HepG2 (cell line): ENCODE results near the gene BBLN. TPM values are rescaled to one million over a fixed set of nuclear protein-coding genes. Genes with fewer than 3 reads are reported as not detected.

Experiments used
- ARID5B ChIP-seq: IDR thresholded peaks from 2 replicates; pipeline ENCODE4 v1.4.0; 2020; ENCODE audit warnings: mild to moderate bottlenecking, missing genetic modification reagents
- BRD4 ChIP-seq: sonication (generic); formaldehyde crosslinking; IDR thresholded peaks from 2 replicates; pipeline ENCODE4 v1.4.0; 2020; ENCODE audit warnings: missing genetic modification reagents
- GMEB2 ChIP-seq: IDR thresholded peaks from 2 replicates; pipeline ENCODE4 v1.6.1; 2016; ENCODE audit warnings: missing biosample characterization, missing genetic modification reagents, low read depth
- IRF1 ChIP-seq: sonication (generic); formaldehyde crosslinking; IDR thresholded peaks from 2 replicates; pipeline ENCODE4 v1.4.0; 2020; ENCODE audit warnings: low read depth, mild to moderate bottlenecking, missing genetic modification reagents
- KDM4B ChIP-seq: sonication (generic); formaldehyde crosslinking; IDR thresholded peaks from 2 replicates; pipeline ENCODE4 v1.4.0; 2020; ENCODE audit warnings: missing genetic modification reagents
- MNT ChIP-seq: fragments of 450-650 bp; IDR thresholded peaks from 2 replicates; pipeline ENCODE4 v1.6.1; 2016
- MXD4 ChIP-seq: IDR thresholded peaks from 2 replicates; pipeline ENCODE4 v1.6.1; 2016; ENCODE audit warnings: mild to moderate bottlenecking, missing biosample characterization, missing genetic modification reagents
- NBN ChIP-seq: fragments of 450-650 bp; conservative IDR thresholded peaks from 2 replicates; pipeline ENCODE4 v1.6.1; 2017
- NFE2L1 ChIP-seq: sonication (generic); formaldehyde crosslinking; IDR thresholded peaks from 2 replicates; pipeline ENCODE4 v1.4.0; 2020; ENCODE audit warnings: missing genetic modification reagents, mild to moderate bottlenecking, borderline replicate concordance
- REL ChIP-seq: sonication (generic); formaldehyde crosslinking; conservative IDR thresholded peaks from 2 replicates; pipeline ENCODE4 v1.8.0; 2022; ENCODE audit warnings: mild to moderate bottlenecking, missing genetic modification reagents, moderate library complexity
- SNAPC4 ChIP-seq: sonication (generic); formaldehyde crosslinking; IDR thresholded peaks from 2 replicates; pipeline ENCODE4 v1.4.0; 2020; ENCODE audit warnings: mild to moderate bottlenecking, missing genetic modification reagents
- THAP11 ChIP-seq: IDR thresholded peaks from 2 replicates; pipeline ENCODE4 v1.6.1; 2016; ENCODE audit warnings: missing biosample characterization, missing genetic modification reagents
- TSC22D2 ChIP-seq: sonication (generic); formaldehyde crosslinking; IDR thresholded peaks from 2 replicates; pipeline ENCODE4 v1.5.1; 2020; ENCODE audit warnings: missing genetic modification reagents, mild to moderate bottlenecking, borderline replicate concordance
- ZFYVE20 ChIP-seq: sonication (generic); formaldehyde crosslinking; IDR thresholded peaks from 2 replicates; pipeline ENCODE4 v1.8.0; 2023; ENCODE audit warnings: low read depth, mild to moderate bottlenecking, moderate library complexity, missing genetic modification reagents, borderline replicate concordance
- ZNF251 ChIP-seq: sonication (generic); formaldehyde crosslinking; IDR thresholded peaks from 2 replicates; pipeline ENCODE4 v1.9.0; 2021; ENCODE audit warnings: mild to moderate bottlenecking, missing genetic modification reagents
- ZNF263 ChIP-seq: sonication (generic); formaldehyde crosslinking; IDR thresholded peaks from 2 replicates; pipeline ENCODE4 v1.4.0; 2020; ENCODE audit warnings: missing genetic modification reagents
- ZNF292 ChIP-seq: sonication (generic); formaldehyde crosslinking; IDR thresholded peaks from 2 replicates; pipeline ENCODE4 v1.8.1; 2022; ENCODE audit warnings: mild to moderate bottlenecking, low read depth, missing genetic modification reagents, borderline replicate concordance
- ZSCAN31 ChIP-seq: sonication (generic); formaldehyde crosslinking; IDR thresholded peaks from 2 replicates; pipeline ENCODE4 v1.5.0; 2020; ENCODE audit warnings: low read depth, mild to moderate bottlenecking, missing genetic modification reagents
- polyA plus RNA-seq, 8 experiments: library from polyadenylated mRNA; depleted of rRNA in 3 of 8; stranded (reverse) in 7 of 8; unstranded in 1 of 8; fragments of >200 nt; fragmentation: Illumina TruSeq in 4 of 8; extraction: Trizol in 4 of 8; gene quantifications; 2 replicates each; pipeline versions ENCODE4 v1.2.1 to v1.2.3, GENCODE V29; 2011 to 2016; ENCODE audit warnings: low read depth in 4 of 8, missing spikeins in 1 of 8, mixed read lengths in 1 of 8; ENCODE audit not compliant: insufficient read depth in 1 of 8
- total RNA-seq, 5 experiments: library from RNA; depleted of rRNA; stranded (reverse); fragments of >200 nt; fragmentation: Illumina TruSeq; extraction: Trizol; gene quantifications; 2 replicates each; pipeline ENCODE4 v1.2.3, GENCODE V29; 2016; ENCODE audit warnings: low read depth in 1 of 5

The BBLN gene
- total and polyA plus RNA-seq, 2 of the 13 experiments (the other 11 are each of a cell fraction or from before 2014, with no cell fraction given), result 27.6 to 33.1 TPM

GRCh38 chr9:128127568-128127989, 32.5 kb upstream of the BBLN start, which contains the start of gene PTGES2 (continued):
- TF ChIP-seq GMEB2 (CRISPR knock-in tag) (no peak), NBN (no peak), ZNF263 (CRISPR knock-in tag) (0 out of 2 replicates have a peak, but pooled peaks have one; percentile 26), ZSCAN31 (CRISPR knock-in tag) (peak; percentile 75; the same call in 1 of the 2 replicates), ZNF292 (no peak), IRF1 (CRISPR knock-in tag) (no peak), ZFYVE20 (no peak), SNAPC4 (CRISPR knock-in tag) (no peak), ARID5B (0 out of 2 replicates have a peak, but pooled peaks have one; percentile 6), MXD4 (CRISPR knock-in tag) (no peak), MNT (no peak), BRD4 (CRISPR knock-in tag) (no peak), NFE2L1 (CRISPR knock-in tag) (no peak), REL (CRISPR knock-in tag) (0 out of 2 replicates have a peak, but pooled peaks have one; percentile 30), TSC22D2 (CRISPR knock-in tag) (no peak), THAP11 (no peak; the same call in 1 of the 2 replicates), KDM4B (CRISPR knock-in tag) (no peak), ZNF251 (CRISPR knock-in tag) (no peak)
